Skeletal muscle satellite cell (primary cell): ENCODE data around the gene KLRB1. TPM values are rescaled to one million over a fixed set of nuclear protein-coding genes. Genes with fewer than 3 reads are reported as not detected.
A peak's percentile ranks its signal among the peaks of the same experiment; 100 is the strongest.
"Not testable (repeated sequence)": the region's sequence is repeated elsewhere in the genome, so short reads cannot be mapped to it uniquely, and the experiment has no call there.

Experiments
- H3K27me3 ChIP-seq: 2 replicates; pipeline ENCODE4 v1.7.0; 2013; ENCODE audit warnings: low read length; ENCODE audit not compliant: control insufficient read depth, insufficient read depth
- H3K36me3 ChIP-seq: 2 replicates; pipeline ENCODE4 v1.7.0; 2013; ENCODE audit warnings: mild to moderate bottlenecking, control low read depth, low read length; ENCODE audit not compliant: insufficient read depth
- H3K4me1 ChIP-seq: 2 replicates; pipeline ENCODE4 v1.7.0; 2013; ENCODE audit warnings: low read length; ENCODE audit not compliant: control insufficient read depth, insufficient read depth
- H3K4me2 ChIP-seq: 2 replicates; pipeline ENCODE4 v1.7.0; 2013; ENCODE audit warnings: mild to moderate bottlenecking, low read length
- H3K4me3 ChIP-seq: 2 replicates; pipeline ENCODE4 v1.7.0; 2013; ENCODE audit warnings: low read length
- H3K9ac ChIP-seq: 2 replicates; pipeline ENCODE4 v1.7.0; 2013; ENCODE audit warnings: mild to moderate bottlenecking, low read depth, low read length, moderate library complexity
- H3K9me3 ChIP-seq: replicated peaks from 2 replicates; pipeline ENCODE4 v1.7.0; 2013; ENCODE audit warnings: mild to moderate bottlenecking, control low read depth, low read length
- total RNA-seq: library from RNA; depleted of rRNA; stranded (reverse); fragments of >200 nt; gene quantifications from 2 replicates; pipeline ENCODE4 v1.2.3, GENCODE V29; 2012; rRNA removed

Gene KLRB1
- total RNA-seq: not detected in 2 replicates

- H3K36me3 ChIP-seq: no peaks in the 10 kb centered on the region
- no peaks in the 10 kb centered on the region for H3K27me3 ChIP-seq
- no peaks in the 10 kb centered on the region for H3K9me3 ChIP-seq
- no peak within 1 kb of the TSS for H3K9ac ChIP-seq
- no peak within 1 kb of the TSS for H3K4me2 ChIP-seq
- no peak within 1 kb of the TSS for H3K4me3 ChIP-seq
- no peaks in the 10 kb centered on the region for H3K4me1 ChIP-seq
Measured at GRCh38 chr12:9607716-9608115, at the start of gene KLRB1. Gene KLRB1, minus strand, starts transcription at chr12:9607916. Its CDS starts 77 bp downstream, at chr12:9607839.

GRCh38 chr12:9651265-9651729, 43.6 kb upstream of the KLRB1 start:
- peak overlapping the region; percentile 87 for H3K4me2 ChIP-seq

GRCh38 chr12:9650151-9650576, 42.4 kb upstream of the KLRB1 start:
- H3K9ac ChIP-seq: peak overlapping the region; percentile 93
- H3K9me3 ChIP-seq: peaks cover 2% of the 10 kb centered on the region
- H3K36me3 ChIP-seq: peaks cover 11% of the 10 kb centered on the region
- H3K4me2 ChIP-seq: peak overlapping the region; percentile 87
- H3K4me1 ChIP-seq: peaks cover 32% of the 10 kb centered on the region
- H3K4me3 ChIP-seq: peak overlapping the region; percentile 81
- no peaks in the 10 kb centered on the region for H3K27me3 ChIP-seq

More at GRCh38 chr12:9651265-9651729, 43.6 kb upstream of the KLRB1 start:
- H3K36me3 ChIP-seq: peaks cover 15% of the 10 kb centered on the region
- peaks cover 32% of the 10 kb centered on the region for H3K4me1 ChIP-seq
- peaks cover 2% of the 10 kb centered on the region for H3K9me3 ChIP-seq
- H3K9ac ChIP-seq: peak overlapping the region; percentile 93
- no peaks in the 10 kb centered on the region for H3K27me3 ChIP-seq
- H3K4me3 ChIP-seq: no peak overlapping the region

GRCh38 chr12:9649532-9649940, 41.8 kb upstream of the KLRB1 start:
- Histone ChIP-seq H3K4me2 (peak overlapping the region; percentile 87), H3K4me3 (peak overlapping the region; percentile 81), H3K4me1 (peaks cover 32% of the 10 kb centered on the region), H3K9ac (peak overlapping the region; percentile 93), H3K27me3 (no peaks in the 10 kb centered on the region), H3K9me3 (peaks cover 2% of the 10 kb centered on the region), H3K36me3 (peaks cover 7% of the 10 kb centered on the region)

- Histone ChIP-seq H3K4me1 (peaks cover 32% of the 10 kb centered on the region), H3K9ac (peak overlapping the region; percentile 93), H3K9me3 (peaks cover 2% of the 10 kb centered on the region), H3K4me2 (peak overlapping the region; percentile 87), H3K4me3 (peak overlapping the region; percentile 81), H3K27me3 (no peaks in the 10 kb centered on the region), H3K36me3 (peaks cover under 1% of the 10 kb centered on the region)
Measured at GRCh38 chr12:9648701-9649531, 41.2 kb upstream of the KLRB1 start.

- peak overlapping the region; percentile 87 for H3K4me2 ChIP-seq
- H3K4me3 ChIP-seq: peak overlapping the region; percentile 81
- H3K9me3 ChIP-seq: peaks cover 2% of the 10 kb centered on the region
- H3K27me3 ChIP-seq: no peaks in the 10 kb centered on the region
- H3K9ac ChIP-seq: peak overlapping the region; percentile 93
- peaks cover 32% of the 10 kb centered on the region for H3K4me1 ChIP-seq
- H3K36me3 ChIP-seq: no peaks in the 10 kb centered on the region
Measured at GRCh38 chr12:9647825-9648700, 40.3 kb upstream of the KLRB1 start.

GRCh38 chr12:9646794-9647781, 39.4 kb upstream of the KLRB1 start:
- Histone ChIP-seq H3K27me3 (no peaks in the 10 kb centered on the region), H3K36me3 (no peaks in the 10 kb centered on the region), H3K4me1 (peaks cover 32% of the 10 kb centered on the region), H3K4me3 (peak overlapping the region; percentile 81), H3K4me2 (peak overlapping the region; percentile 87), H3K9ac (peak overlapping the region; percentile 93), H3K9me3 (peaks cover 2% of the 10 kb centered on the region)

- not testable (repeated sequence) for H3K9me3 ChIP-seq, H3K27me3 ChIP-seq, H3K36me3 ChIP-seq, H3K4me2 ChIP-seq, H3K9ac ChIP-seq, H3K4me3 ChIP-seq
- H3K4me1 ChIP-seq: peaks cover 15% of the 10 kb centered on the region
Measured at GRCh38 chr12:9644985-9645551, 37.4 kb upstream of the KLRB1 start.

- Histone ChIP-seq H3K4me3 (no peak overlapping the region), H3K9me3 (no peaks in the 10 kb centered on the region), H3K4me2 (no peak overlapping the region), H3K36me3 (no peaks in the 10 kb centered on the region), H3K9ac (no peak overlapping the region), H3K4me1 (peaks cover 7% of the 10 kb centered on the region), H3K27me3 (no peaks in the 10 kb centered on the region)
Measured at GRCh38 chr12:9643266-9643660, 35.5 kb upstream of the KLRB1 start.

- no peak overlapping the region for H3K4me3 ChIP-seq
- peaks cover 7% of the 10 kb centered on the region for H3K4me1 ChIP-seq
- no peaks in the 10 kb centered on the region for H3K27me3 ChIP-seq
- H3K36me3 ChIP-seq: no peaks in the 10 kb centered on the region
- H3K4me2 ChIP-seq: no peak overlapping the region
- no peak overlapping the region for H3K9ac ChIP-seq
- H3K9me3 ChIP-seq: no peaks in the 10 kb centered on the region
Measured at GRCh38 chr12:9642606-9643265, 35.0 kb upstream of the KLRB1 start.
